Neural progenitor cell (in vitro differentiated cells): ENCODE data around the gene GLRA1. TPM values are rescaled to one million over a fixed set of nuclear protein-coding genes. Genes with fewer than 3 reads are reported as not detected.
A peak's percentile ranks its signal among the peaks of the same experiment; 100 is the strongest.

Experiments used
- DNase-seq: peaks from one replicate; pipeline ENCODE4 v3.0.0-alpha.2; 2016; ENCODE audit warnings: low spot score
- H2AFZ ChIP-seq: fragments of 200-600 bp; sonication (generic); replicated peaks from 2 replicates; pipeline ENCODE4 v1.6.1; 2016; ENCODE audit warnings: antibody characterized with exemption
- H3F3A ChIP-seq: fragments of 200-600 bp; sonication (generic); 2 replicates; pipeline ENCODE4 v1.6.1; 2016; ENCODE audit warnings: antibody characterized with exemption, low read depth
- H3K27ac ChIP-seq: fragments of 200-600 bp; sonication (generic); 2 replicates; pipeline ENCODE4 v1.5.1; 2016; ENCODE audit warnings: mild to moderate bottlenecking
- H3K27me3 ChIP-seq: fragments of 200-600 bp; sonication (generic); 2 replicates; pipeline ENCODE4 v1.6.1; 2016; ENCODE audit warnings: mild to moderate bottlenecking, moderate library complexity
- H3K36me3 ChIP-seq: fragments of 200-600 bp; sonication (generic); 2 replicates; pipeline ENCODE4 v1.5.1; 2016
- H3K4me1 ChIP-seq: fragments of 200-600 bp; sonication (generic); 2 replicates; pipeline ENCODE4 v1.6.1; 2016; ENCODE audit warnings: mixed run types
- H3K4me2 ChIP-seq: fragments of 200-600 bp; sonication (generic); 2 replicates; pipeline ENCODE4 v1.6.1; 2016
- H3K4me3 ChIP-seq: fragments of 200-600 bp; sonication (generic); 2 replicates; pipeline ENCODE4 v1.5.1; 2016
- H3K79me2 ChIP-seq: fragments of 200-600 bp; sonication (generic); 2 replicates; pipeline ENCODE4 v1.6.1; 2016; ENCODE audit warnings: low read depth
- H3K9ac ChIP-seq: fragments of 200-600 bp; sonication (generic); 2 replicates; pipeline ENCODE4 v1.6.1; 2016
- H3K9me3 ChIP-seq: fragments of 200-600 bp; sonication (generic); 2 replicates; pipeline ENCODE4 v1.5.1; 2016; ENCODE audit warnings: low read depth
- H4K20me1 ChIP-seq: fragments of 200-600 bp; sonication (generic); 2 replicates; pipeline ENCODE4 v1.6.1; 2016; ENCODE audit warnings: low read depth
- H3K27ac Mint-ChIP-seq: 3 replicates; pipeline ENCODE4 v1.8.0; 2021; ENCODE audit warnings: mixed read lengths
- H3K27me3 Mint-ChIP-seq: 2 replicates; pipeline ENCODE4 v1.8.0; 2022; ENCODE audit warnings: low read depth, mild to moderate bottlenecking, inconsistent platforms, moderate library complexity, mixed read lengths; ENCODE audit not compliant: insufficient read depth
- H3K36me3 Mint-ChIP-seq: 3 replicates; pipeline ENCODE4 v1.8.0; 2021; ENCODE audit warnings: mixed read lengths
- H3K4me1 Mint-ChIP-seq: 3 replicates; pipeline ENCODE4 v1.8.0; 2021; ENCODE audit warnings: mixed read lengths
- H3K4me3 Mint-ChIP-seq: 3 replicates; pipeline ENCODE4 v1.8.0; 2021; ENCODE audit warnings: mild to moderate bottlenecking, moderate library complexity, mixed read lengths
- H3K9me3 Mint-ChIP-seq: 3 replicates; pipeline ENCODE4 v1.8.0; 2020; ENCODE audit warnings: mixed read lengths
- EZH2 ChIP-seq: fragments of 200-600 bp; sonication (generic); IDR thresholded peaks from 2 replicates; pipeline ENCODE4 v1.6.1; 2017; ENCODE audit warnings: antibody characterized with exemption, mild to moderate bottlenecking, moderate library complexity
- EZH2phosphoT487 ChIP-seq: fragments of 200-600 bp; sonication (generic); IDR thresholded peaks from 2 replicates; pipeline ENCODE4 v1.6.1; 2017; ENCODE audit warnings: antibody characterized with exemption
- total RNA-seq: library from RNA; depleted of rRNA; stranded (reverse); fragments of >200 nt; gene quantifications from 2 replicates; pipeline ENCODE4 v1.2.3, GENCODE V29; 2015; ENCODE audit warnings: low replicate concordance
- TF ChIP-seq, protein P1 (sequence below): fragments of 200-600 bp; sonication (generic); IDR thresholded peaks from 2 replicates; pipeline ENCODE4 v1.5.1; 2017; ENCODE audit warnings: antibody characterized with exemption, mild to moderate bottlenecking

Gene GLRA1
- total RNA-seq, 1 donor from 2014 or later, result not detected

DNA sequence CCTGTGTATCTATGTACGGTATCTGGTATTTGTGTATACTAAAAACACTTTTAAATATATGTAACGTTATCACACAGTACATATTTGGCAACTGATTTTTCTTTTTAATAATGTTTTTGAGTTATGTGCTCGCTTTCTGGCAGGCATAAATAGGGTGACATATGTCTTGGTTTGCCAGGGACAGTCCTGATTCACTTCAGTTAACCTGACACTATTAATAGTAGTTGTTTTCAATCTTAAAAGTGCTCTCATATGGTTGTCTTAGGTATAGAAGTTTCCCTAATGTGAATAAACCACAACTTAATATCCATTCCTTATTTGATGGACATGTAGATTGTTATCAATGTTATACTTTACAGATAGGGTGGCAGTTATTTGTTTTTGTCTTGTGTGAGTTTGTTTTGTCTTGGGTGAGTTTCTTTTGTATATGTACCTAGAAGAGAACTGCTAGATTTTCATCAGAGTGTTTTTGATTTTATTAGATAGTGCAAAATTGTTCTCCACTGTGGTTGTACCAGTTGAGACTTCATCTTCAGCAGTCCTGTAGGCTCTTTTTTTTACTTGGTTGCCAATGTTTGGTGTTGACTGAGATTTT is 145.0 kb downstream of the GLRA1 start:
- H3K4me1 Mint-ChIP-seq, result peaks cover 25% of the 10 kb centered on the region
- Histone ChIP-seq H3K4me3 (no peak overlapping the region), H3K4me2 (no peak overlapping the region)

DNA sequence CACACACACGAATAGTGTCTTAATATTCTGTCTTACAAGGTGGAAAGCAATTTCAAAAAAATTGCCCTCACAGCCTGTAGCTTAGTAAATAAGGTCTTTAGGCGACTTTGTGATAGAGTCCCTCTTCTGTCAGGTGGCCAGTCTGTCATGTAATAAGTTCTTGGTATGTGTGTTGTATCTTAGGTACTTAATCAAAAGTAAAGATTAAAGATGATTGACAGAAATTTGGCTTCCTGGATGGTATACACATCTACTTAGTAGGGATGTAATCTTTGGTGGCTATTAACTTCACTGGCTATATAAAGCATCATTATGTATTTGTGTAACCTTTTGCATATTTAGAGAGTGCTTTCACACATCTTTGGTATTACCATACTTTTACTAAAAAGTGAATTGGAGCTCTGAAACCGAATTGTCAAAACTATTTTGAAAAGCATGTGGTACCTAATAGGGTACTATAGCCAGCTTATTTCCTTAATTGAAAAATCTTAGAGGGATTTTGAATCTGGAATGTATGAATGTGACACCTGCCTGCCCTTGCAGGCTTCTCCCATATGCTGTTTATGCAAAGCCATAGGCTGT is 149.5 kb downstream of the GLRA1 start:
- H4K20me1 ChIP-seq, result peaks cover 80% of the 10 kb centered on the region
- H3K4me1 Mint-ChIP-seq, result peaks cover 34% of the 10 kb centered on the region

More for the DNA sequence above, 145.0 kb downstream of the GLRA1 start:
- TF ChIP-seq, protein P1, sequence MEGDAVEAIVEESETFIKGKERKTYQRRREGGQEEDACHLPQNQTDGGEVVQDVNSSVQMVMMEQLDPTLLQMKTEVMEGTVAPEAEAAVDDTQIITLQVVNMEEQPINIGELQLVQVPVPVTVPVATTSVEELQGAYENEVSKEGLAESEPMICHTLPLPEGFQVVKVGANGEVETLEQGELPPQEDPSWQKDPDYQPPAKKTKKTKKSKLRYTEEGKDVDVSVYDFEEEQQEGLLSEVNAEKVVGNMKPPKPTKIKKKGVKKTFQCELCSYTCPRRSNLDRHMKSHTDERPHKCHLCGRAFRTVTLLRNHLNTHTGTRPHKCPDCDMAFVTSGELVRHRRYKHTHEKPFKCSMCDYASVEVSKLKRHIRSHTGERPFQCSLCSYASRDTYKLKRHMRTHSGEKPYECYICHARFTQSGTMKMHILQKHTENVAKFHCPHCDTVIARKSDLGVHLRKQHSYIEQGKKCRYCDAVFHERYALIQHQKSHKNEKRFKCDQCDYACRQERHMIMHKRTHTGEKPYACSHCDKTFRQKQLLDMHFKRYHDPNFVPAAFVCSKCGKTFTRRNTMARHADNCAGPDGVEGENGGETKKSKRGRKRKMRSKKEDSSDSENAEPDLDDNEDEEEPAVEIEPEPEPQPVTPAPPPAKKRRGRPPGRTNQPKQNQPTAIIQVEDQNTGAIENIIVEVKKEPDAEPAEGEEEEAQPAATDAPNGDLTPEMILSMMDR, result no peak
- no peak for TF ChIP-seq EZH2
- no peak for TF ChIP-seq EZH2phosphoT487
- Mint-ChIP-seq H3K36me3 (peaks cover 51% of the 10 kb centered on the region), H3K27me3 (peaks cover 3% of the 10 kb centered on the region), H3K27ac (no peak overlapping the region), H3K9me3 (peaks cover 31% of the 10 kb centered on the region), H3K4me3 (no peak overlapping the region)
- Histone ChIP-seq H3K4me1 (peaks cover 17% of the 10 kb centered on the region), H3F3A (no peaks in the 10 kb centered on the region), H3K27me3 (no peaks in the 10 kb centered on the region), H3K27ac (no peak overlapping the region), H3K9me3 (no peaks in the 10 kb centered on the region), H4K20me1 (peaks cover 100% of the 10 kb centered on the region), H2AFZ (no peak overlapping the region), H3K36me3 (no peaks in the 10 kb centered on the region), H3K79me2 (peaks cover 100% of the 10 kb centered on the region), H3K9ac (no peak overlapping the region)
- DNase-seq, result no peak

DNA sequence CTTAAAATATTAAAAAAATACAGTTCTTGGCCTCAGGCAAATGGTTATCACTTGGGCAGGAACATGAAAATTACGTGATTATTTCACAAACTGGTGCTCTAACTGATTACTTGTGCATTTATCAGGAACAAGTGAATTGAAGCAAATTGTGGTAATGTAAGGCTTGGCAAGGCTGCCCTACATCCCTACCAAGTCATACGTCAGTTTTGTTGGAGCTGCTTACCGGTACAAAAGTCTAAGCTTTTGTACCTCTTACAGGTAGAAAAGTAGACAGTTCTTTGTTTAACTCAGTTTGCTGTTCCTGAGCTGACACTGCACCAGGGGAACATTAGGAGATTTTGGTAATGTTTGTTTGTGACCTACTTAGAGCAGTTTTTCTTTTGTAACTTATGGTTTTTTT is 150.7 kb downstream of the GLRA1 start:
- no peaks in the 10 kb centered on the region for H3K27me3 ChIP-seq
- peak overlapping the region; percentile 97 for H3K4me2 ChIP-seq
- Mint-ChIP-seq H3K4me1 (peaks cover 35% of the 10 kb centered on the region), H3K27me3 (peaks cover 3% of the 10 kb centered on the region), H3K9me3 (peaks cover 24% of the 10 kb centered on the region), H3K27ac (no peak overlapping the region), H3K4me3 (peak overlapping the region; percentile 87), H3K36me3 (peaks cover 34% of the 10 kb centered on the region)
- no peak overlapping the region for H3K27ac ChIP-seq
- peaks cover 40% of the 10 kb centered on the region for H3K4me1 ChIP-seq
- no peak for DNase-seq
- H3K4me3 ChIP-seq, result peak overlapping the region; percentile 97
- peaks cover 68% of the 10 kb centered on the region for H4K20me1 ChIP-seq
- H3K36me3 ChIP-seq, result no peaks in the 10 kb centered on the region
- peaks cover 80% of the 10 kb centered on the region for H3K79me2 ChIP-seq
- H3F3A ChIP-seq, result peaks cover 24% of the 10 kb centered on the region
- H3K9me3 ChIP-seq, result no peaks in the 10 kb centered on the region
- peak overlapping the region; percentile 85 for H3K9ac ChIP-seq
- TF ChIP-seq EZH2phosphoT487, result no peak
- no peak for TF ChIP-seq EZH2
- TF ChIP-seq, protein P1, result no peak
- H2AFZ ChIP-seq, result no peak overlapping the region

More for the DNA sequence above, 149.5 kb downstream of the GLRA1 start:
- H3K4me2 ChIP-seq, result peak overlapping the region; percentile 97
- no peaks in the 10 kb centered on the region for H3K9me3 ChIP-seq
- H3K4me1 ChIP-seq, result peaks cover 38% of the 10 kb centered on the region
- H3K27ac ChIP-seq, result no peak overlapping the region
- Mint-ChIP-seq H3K4me3 (peak overlapping the region; percentile 87), H3K9me3 (peaks cover 29% of the 10 kb centered on the region), H3K36me3 (peaks cover 43% of the 10 kb centered on the region), H3K27ac (no peak overlapping the region), H3K27me3 (peaks cover 3% of the 10 kb centered on the region)
- H3K27me3 ChIP-seq, result no peaks in the 10 kb centered on the region
- peak overlapping the region; percentile 97 for H3K4me3 ChIP-seq
- no peak overlapping the region for H2AFZ ChIP-seq
- no peak for DNase-seq
- no peaks in the 10 kb centered on the region for H3K36me3 ChIP-seq
- TF ChIP-seq, protein P1, result no peak
- TF ChIP-seq EZH2phosphoT487 (no peak), EZH2 (no peak)
- H3F3A ChIP-seq, result peaks cover 16% of the 10 kb centered on the region
- no peak overlapping the region for H3K9ac ChIP-seq
- H3K79me2 ChIP-seq, result peaks cover 81% of the 10 kb centered on the region
